Activated naive CD4-positive, alpha-beta T cell treated with Interleukin-2 at 50 U/mL for 16 hours (primary cell): ENCODE measurements around the gene FBLN2.

Experiments
- DNase-seq: peaks from one replicate; pipeline ENCODE4 v3.0.0-alpha.2; 2020

The FBLN2 gene

DNA sequence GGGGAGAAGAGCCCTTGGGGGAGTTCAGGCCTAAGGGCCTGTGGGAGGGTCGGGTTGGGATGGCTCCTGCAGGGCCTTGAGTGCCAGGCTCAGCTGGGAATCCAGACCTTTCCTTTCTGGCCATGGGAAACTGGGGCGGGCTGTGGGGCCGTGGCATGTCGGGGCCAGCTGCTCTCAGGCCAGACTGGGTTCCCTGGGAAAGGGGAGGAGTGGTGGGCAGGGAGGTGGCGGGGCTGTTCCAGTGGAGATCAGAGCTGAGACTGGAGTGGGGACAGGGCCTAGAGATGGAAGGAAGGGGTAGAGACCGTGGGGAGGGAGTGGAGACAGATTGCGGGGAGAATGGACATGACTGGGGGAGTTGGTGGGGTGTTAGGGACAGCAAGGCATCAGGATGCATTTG is 20.3 kb downstream of the FBLN2 start:
- no peak for DNase-seq

DNA sequence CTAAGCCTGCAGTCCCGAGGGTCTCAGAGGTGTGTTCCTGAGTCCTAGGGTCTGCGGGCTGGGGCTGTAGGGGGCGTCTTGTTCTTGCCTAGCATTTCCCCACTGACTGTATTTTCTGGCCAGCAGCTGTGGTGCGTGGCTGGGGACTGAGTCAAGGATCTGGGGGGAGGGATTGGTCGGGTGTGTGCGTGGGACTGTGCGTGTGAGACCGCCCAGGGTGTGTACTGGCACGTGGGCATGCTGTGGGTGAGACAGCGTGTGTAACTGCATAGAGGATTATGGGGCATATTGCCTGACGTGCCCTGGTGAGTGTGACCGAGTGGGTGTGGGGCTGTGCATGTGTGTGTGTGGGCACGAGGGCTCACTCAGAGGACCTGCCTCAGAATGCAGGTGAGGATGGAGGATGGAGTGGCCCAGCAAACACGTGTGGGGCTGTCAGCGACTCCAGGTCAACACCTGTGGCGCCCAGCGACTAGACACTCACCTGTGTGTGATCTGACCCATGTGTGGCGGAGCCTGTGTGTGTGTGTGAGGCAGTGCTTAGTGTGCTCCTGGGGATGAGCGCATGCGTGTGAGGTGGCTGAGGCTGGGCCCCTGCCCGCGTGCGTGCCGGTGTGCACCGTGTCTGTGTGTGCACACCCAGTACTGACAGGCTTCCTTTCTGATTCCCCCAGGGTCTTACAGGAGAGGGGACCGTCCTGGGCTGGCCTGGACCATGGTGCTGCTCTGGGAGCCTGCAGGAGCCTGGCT is 20.9 kb downstream of the FBLN2 start:
- no peak for DNase-seq

DNA sequence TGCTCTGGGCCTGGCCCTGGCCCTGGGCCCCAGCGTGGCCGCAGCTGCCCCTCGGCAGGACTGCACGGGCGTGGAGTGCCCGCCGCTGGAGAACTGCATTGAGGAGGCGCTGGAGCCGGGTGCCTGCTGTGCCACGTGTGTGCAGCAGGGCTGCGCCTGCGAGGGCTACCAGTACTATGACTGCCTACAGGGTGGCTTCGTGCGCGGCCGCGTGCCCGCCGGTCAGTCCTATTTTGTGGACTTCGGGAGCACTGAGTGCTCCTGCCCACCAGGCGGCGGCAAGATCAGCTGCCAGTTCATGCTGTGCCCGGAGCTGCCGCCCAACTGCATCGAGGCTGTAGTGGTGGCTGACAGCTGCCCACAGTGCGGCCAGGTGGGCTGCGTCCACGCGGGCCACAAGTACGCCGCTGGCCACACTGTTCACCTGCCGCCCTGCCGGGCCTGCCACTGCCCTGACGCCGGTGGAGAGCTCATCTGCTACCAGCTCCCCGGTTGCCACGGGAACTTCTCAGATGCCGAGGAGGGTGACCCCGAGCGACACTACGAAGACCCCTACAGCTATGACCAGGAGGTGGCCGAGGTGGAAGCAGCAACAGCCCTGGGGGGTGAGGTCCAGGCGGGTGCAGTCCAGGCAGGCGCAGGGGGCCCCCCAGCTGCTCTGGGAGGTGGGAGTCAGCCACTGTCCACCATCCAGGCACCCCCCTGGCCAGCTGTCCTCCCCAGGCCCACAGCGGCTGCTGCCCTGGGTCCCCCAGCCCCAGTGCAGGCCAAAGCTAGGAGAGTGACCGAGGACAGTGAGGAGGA is 21.7 kb downstream of the FBLN2 start:
- no peak for DNase-seq

DNA sequence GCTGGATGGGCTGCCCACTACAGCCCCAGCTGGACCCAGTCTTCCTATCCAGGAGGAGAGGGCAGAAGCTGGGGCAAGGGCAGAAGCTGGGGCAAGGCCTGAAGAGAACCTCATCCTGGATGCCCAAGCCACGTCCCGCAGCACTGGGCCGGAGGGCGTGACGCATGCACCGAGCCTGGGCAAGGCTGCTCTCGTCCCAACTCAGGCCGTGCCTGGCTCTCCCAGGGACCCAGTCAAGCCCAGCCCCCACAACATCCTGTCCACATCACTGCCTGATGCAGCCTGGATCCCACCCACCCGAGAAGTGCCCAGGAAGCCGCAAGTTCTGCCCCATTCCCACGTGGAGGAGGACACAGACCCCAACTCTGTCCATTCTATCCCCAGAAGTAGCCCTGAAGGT is 22.3 kb downstream of the FBLN2 start:
- no peak for DNase-seq

DNA sequence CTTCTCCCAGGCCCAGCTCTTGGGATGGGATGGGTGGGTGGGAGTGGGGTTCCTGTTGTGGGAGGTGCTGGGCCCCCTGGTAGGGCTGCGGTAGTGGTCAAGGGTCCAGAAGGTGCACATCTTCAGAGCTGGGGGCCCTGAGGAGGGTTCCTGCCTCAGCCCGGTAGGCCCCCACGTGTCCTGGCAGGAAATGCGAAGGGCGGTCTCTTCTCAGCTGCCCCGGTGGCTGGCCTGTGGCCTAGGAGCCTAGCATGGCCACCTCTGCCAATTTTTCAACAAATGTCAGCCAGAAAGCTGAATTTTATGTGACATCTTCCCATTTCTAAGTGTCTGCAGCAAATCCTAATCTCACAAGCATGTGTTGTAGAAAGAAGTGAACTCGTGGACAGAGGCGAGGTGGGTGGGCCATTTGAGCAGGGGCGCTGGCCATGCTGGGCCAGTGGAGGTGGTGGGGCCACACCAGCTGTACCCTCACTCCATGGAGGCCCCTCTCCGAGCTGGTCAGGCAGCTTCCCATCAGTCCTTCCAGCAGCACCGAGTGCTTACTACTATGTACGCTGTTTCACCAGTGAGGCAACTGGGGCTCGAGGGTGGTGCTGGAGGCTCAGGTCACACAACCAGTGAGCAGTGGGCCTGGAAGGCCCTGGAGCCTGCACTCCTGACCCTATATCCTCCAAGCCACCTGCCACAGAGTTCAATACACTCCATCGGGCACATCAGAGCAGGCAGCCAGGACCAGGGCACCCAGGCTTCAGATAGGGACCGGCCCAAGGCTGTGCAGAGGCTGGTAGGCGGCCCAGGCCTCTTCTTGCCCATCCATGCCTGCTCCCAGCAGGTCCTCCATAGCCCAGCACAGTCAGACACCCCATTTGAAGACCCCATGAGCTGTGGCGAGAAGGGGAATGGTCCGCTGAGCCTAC is 23.2 kb downstream of the FBLN2 start:
- DNase-seq = no peak

DNA sequence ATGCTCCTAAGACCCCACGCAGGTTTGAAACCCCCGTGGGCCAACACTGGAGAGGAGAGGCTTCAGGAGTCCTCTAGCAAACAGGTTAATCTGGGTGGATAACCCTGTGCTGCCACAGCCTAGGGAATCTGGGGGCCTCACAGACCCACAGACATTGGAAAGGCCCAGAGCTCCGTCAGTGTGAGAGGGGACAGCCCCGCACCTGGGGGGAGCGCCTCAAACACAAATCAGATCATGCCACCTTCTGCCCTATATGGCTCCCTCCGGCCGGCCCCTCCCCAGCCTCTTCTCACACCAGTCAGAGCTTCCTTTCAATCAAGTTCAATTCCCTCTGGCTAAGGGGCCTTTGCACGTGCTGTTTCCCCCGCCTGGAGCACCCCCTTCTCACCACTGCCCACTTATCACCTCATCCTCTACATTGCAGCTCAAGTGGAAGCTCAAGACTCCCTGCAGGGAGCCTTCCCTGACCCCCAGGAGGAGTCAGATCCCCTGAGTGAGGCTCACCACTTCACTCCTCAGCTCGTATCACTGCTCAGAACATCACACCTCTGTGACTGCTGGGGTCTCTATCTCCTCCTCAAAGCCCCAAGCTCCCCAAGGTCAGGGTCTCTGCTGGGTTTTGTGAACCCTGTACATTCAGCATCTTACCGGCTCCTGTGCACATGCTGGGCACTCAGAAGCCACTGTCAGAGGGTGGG is 24.1 kb downstream of the FBLN2 start:
- DNase-seq = no peak

DNA sequence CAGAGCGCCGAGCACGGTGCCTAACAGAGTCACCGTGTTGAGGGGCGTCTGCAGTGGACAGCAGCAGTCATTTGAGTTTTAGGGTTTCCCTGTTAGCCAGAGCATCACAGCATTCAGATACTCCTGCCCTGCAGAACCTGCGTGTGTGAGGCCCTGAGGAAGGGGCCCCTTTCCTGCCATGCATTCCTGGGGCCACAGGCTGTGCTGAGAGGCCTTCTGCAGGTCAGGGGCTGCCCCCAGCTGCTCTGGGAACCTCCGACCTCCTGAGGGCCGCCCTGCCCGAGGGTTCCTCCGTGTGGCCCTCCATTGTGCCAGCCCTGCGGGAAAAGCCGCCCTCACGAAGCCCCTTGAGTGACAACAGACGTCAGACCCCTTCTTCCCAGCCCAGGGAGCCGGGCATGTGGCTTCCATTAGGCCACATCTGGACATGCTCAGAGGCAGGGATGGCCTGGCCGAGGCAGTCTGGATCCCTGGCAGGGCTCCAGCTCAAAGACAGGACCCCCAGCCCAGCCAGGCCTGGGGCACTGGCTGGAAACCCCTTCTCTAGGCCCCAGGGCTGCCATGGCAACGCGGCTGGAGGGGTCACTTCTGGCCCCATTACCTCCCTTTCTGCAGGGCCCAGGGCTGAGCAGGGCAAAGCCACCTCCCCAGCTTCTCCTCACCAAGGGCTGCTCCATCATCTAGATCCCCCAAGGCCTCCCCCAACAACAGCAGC is 25.3 kb downstream of the FBLN2 start:
- no peak for DNase-seq

DNA sequence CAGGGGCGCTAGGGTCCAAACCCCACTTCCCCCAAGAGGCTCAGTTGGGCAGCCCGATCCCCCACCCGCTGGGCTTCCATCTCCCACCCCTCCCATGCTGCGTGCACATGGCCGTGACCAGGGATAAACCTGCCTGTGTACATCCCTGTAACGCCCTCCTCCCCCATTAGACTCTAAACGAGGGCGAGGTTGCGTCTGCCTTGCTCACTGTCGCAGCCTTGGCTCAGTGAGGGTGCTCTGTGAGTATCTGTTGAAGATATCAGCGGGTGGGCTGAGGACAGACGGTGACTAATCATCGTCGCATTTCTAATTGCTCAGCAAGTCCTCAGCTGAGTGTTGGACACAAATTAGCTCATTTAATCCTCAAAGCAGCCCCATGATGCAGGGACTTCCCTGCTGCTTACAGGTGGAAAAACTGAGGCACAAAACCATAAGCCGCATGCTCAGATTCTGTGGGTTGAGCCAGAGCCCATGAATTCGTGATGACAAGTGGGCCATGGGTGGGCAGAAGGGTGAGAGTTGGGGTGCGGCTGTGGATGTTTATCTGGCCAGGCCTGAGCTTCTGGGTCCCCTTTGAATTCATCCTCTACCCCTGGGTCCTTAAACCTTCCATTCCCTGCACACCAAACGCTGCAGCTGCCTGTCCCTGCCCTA is 26.0 kb downstream of the FBLN2 start:
- DNase-seq = peak; percentile 14

DNA sequence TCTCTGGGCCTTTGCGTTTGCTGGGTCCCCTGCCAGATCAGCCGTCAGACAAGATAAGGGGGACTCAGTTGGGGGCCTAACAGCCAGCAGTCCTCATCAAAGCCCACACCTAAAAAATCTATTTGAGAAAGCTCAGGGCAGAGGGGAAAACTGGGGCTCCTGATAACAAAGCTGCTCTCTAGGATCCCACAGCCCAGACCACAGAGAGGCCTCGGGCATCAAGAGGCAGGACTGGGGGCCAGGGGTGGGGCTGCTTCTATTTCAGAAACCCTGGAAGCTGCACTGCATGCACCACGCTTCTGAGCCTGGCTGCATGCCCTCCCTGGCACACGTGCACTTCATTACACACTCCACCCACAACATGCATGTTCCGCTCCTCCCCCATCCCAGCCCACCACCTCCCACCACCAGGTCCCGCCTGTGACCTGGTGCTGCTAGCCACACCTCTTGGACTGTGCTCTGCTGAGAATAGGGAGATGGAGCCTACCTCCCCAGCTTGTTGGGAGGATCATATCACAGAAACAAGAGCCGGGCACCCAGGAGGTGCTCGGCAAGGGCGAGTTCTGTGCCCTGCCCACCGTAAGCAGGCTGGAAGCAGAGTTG is 26.6 kb downstream of the FBLN2 start:
- DNase-seq = no peak

DNA sequence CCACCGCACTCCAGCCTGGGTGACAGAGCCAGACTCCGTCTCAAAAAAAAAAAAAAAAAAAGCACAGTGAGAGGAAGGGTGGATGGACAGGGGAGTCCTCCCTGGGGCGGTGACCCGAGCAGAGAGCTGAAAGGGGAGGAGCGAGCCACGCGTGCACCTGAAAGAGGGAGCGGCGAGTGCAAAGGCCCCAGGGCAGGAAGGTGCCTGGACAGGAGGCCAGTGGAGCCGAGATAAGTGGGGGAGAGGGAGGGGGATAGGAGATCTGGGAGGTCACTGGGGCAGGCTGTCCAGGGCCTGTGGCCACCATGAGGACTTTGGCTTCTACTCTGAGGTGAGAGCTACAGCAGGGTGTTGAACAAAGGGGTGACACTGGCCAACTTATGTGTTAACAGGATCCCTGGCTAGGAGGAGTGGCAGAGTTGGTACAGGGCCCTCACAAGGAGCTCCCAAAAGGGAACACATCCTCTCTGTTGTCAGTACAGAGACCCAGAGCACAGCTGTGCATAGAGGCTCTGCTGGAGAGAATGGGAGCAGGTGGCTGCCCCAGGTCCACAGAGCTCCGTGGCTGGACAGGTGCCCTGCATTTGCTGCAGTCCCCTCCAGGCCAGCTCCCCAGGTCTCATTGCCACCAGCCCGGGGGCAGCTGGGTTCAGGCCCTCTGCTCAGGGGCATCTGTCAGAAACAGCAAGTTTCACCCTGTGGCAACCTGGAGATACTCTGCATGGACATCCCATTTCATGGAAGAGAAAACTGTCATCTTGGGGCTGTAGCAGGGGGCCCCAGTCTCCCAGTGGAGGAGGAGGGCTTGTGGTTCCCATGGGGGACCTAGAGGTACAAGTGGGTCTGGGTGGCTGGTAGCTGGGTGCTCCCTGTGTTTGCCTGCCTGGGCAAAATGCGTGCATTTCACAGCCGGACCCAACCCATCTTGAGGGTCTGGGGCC is 28.5 kb downstream of the FBLN2 start:
- no peak for DNase-seq

DNA sequence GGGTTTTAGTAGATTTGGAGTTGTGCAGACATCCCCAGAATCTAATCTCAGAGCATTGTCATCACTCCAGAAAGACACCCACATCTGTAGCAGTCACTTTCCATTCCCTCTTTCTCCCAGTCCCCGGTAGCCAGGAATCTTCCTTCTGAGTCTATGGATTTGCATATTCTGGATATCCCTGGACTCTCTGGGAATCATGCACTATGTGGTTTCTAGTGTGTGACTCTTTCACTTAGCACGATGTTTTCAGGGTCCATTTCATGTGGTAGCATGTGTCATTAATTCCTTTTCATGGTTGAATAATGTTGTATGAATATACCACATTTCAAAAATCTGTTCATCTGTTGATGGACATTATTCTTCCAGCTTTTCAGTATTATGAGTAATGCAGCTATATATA is 29.3 kb downstream of the FBLN2 start:
- no peak for DNase-seq

DNA sequence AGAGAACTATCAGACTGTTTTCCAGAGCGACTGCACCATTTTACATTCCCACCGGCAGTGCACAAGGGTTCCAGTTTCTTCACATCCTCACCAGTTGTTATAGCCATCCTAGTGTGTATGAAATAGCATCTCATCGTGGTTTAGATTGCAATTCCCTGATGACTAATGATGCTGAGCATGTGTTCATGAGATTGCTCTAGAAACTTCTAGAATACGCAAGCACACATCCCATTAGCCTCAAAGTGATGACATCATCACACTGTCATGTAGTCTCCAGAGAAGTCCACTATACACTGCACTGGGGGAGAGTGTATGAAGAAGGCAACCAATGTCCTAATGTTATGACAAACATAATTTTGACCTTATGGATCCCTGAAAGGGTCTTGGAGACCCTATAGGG is 30.1 kb downstream of the FBLN2 start:
- no peak for DNase-seq

DNA sequence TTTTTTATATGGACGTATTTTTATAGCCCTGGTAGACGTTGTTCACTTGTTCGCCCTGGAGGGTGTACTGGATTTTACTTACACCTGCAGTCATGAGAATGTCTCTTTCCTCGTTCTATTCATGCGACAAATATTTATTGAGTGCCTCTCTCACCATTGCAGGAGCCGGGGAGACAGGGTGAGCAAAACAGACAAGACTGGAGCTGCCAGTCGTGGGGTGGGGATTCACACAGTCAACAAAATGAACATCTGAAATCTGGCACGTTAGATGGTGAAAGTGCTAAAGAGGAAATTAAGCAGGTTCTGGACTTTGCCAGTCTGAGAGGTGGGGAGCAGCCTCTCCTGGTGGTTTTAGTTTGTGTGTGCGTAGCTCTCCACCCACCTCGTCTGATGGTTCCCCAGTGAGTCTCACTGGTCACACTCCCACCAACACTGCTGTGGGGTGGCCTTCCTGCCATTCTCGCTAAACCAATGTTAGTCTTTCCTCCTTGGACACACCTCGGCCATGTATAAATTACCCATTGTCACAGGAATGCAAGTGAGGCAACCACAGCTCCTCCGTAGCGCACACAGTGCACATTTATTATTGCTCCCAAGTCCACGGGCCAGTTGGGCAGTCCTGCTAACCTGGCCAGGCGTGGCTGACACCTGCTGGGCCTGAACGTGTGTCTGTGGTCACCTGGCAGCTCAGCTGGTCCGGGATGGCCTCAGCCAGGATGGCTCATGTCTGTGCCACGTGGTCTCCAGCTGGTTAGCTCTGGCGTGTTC is 31.5 kb downstream of the FBLN2 start:
- DNase-seq = no peak

DNA sequence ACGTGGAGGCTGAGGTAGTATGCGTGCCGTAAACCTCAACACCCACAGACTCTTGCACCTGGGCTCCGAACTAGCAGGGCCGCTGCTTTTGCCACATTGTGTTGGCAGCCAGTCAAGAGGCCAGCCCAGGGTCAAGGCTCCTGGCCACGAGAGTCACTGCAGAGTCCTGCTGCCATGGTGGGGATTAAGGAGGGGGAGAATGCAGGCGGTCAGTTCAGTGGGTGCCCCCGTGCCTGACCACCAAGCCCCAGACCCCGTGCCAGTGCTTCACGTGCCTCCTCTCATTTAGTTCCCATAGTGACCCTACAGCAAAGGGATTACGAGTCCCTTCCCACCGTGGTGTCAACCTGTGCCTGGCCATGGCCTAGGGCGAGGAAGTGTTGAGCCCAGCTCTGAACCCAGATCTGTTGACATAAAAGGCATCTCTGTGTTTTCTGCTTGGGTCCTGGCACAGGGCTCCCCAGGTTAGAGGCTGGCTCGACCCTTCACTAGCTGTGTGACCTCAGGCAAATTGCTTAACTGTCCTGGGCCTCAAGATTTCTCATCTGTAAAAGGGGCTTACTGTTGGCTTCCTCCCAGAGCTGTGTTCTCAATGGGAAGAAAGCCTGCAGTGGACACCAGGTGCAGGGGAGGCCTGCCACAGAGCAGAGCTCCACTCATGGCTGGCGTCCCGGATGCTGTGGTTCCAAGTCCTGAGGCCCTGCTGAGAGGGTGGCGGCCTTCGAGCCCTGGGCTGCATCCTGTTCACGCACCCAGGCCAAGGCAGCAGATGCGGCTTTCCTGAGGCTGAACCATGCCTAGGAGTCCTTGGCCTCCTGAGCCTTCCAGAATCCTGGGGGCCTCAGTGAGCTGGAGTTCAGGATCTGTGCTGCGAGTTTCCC is 32.8 kb downstream of the FBLN2 start:
- DNase-seq = no peak

DNA sequence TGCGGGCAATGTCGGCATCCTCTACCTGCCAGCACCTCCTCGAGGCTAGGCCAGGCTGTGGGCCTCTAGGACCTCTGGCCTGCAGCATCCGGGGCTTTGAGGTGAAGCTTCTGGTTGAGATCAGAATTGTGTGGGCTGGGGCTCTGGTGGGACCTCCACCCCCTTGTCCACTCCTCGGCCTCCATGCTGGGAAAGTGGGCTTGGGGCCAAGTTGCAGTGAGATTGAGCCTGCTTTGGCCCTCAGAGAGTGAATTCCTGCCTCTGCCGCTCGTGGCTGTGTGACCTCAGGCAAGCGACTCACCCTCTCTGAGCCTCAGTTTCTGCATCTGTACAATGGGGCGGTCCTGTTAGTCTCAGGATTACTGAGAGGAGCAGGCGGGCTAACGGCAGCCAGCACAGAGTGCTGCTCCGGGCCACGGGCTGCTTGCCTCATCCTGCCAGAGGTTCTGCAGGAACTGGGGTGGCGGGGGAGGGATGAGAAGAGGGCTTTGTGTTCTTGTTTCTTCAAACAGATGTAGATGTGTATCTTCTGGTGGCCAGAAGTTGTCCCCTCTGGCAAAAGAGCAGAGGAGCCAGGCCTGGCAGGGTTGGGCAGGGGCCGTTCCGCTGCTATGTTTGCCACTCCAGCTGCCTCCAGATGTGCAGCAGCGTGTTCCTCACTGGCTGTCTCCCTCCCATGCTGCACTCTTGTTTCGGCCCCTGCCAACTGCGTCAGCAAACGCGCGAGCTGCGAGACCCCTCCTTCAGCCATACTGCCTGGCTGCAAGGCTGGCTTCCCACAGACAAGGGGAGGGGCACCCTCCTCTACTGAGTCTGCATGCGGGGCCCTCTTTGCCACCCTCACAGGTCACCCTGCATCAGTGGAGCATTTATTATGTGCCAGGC is 33.7 kb downstream of the FBLN2 start:
- DNase-seq = no peak

DNA sequence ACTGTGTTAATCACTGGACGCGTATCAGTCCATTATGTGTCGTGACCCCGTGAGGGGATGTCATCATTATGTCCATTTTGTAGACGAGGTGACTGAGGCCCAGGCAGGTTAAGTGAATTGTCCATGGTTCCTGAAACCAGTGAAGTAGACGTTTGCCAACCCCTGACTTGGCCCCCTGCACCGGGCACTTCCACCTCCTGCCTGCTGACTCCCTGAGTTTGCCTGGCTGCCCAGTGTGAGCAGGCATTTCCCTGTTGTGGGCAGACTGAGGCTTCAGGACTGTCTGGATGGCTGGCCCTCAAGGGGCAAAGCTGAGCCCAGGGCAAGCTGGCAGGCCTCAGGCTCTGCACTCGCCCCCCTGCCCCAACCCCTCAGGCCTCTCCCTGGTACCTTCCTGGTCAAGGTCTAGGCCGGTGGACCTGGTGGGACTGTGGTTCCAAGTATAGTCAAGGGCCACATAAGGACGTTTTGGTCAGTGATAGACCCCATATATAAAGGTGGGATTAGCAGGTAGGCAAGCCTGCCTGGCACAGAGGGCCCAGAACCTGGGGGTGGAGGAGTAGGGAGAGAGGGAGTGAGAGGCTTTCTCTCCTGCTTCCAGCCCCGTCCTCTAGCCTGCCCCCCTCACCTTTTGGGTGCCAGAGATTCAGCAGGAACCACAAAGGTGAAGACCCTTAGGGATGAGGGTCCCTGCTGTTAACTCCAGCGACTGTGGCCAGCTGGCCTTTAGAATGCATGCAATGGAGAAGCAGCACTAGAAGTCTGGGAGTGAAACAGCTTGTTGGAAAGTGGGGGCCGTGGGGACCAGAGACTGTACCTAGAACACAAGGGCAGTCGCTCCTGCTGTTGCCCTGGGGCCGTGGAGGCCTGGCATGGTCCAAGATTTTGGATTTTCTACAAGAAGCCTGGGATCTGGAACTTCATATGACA is 34.6 kb downstream of the FBLN2 start:
- no peak for DNase-seq
